Right atrium auricular region (tissue), 2 donors: ENCODE results near the gene NUDC. TPM values are rescaled to one million over a fixed set of nuclear protein-coding genes. Genes with fewer than 3 reads are reported as not detected.

Experiments used
- DNase-seq: peaks from one replicate; pipeline ENCODE4 v3.0.0-alpha.2; 2019; ENCODE audit warnings: low spot score
- H3K27ac ChIP-seq, 2 donors: fragments of 200-600 bp; sonication (generic); 1 replicate in 1 of 2; 2 replicates in 1 of 2; pipeline ENCODE4 v1.5.1; 2016 to 2019
- H3K27me3 ChIP-seq, 2 donors: fragments of 200-600 bp; sonication (generic); one replicate each; pipeline versions ENCODE4 v1.5.1 to v1.6.0; 2017 to 2019
- H3K36me3 ChIP-seq: fragments of 200-600 bp; sonication (generic); one replicate; pipeline ENCODE4 v1.5.1; 2016
- H3K4me1 ChIP-seq, 2 donors: fragments of 200-600 bp; sonication (generic); one replicate each; pipeline versions ENCODE4 v1.5.1 to v1.6.0; 2017 to 2019
- H3K4me3 ChIP-seq, 2 donors: fragments of 200-600 bp; sonication (generic); 1 replicate in 1 of 2; 2 replicates in 1 of 2; pipeline ENCODE4 v1.5.1; 2017 to 2019; ENCODE audit warnings: mild to moderate bottlenecking in 1 of 2, moderate library complexity in 1 of 2
- H3K9me3 ChIP-seq, 2 donors: fragments of 200-600 bp; sonication (generic); one replicate each; pipeline ENCODE4 v1.5.1; 2019
- total RNA-seq, 2 donors: library from RNA; depleted of rRNA; stranded (reverse); fragments of >200 nt; gene quantifications; one replicate each; pipeline ENCODE4 v1.1.0, GENCODE V29; 2016
- TF ChIP-seq, protein P1 (sequence below), 2 donors: fragments of 200-600 bp; sonication (generic); IDR thresholded peaks; one replicate each; pipeline ENCODE4 v1.5.1; 2019; ENCODE audit warnings: antibody characterized with exemption in 2 of 2

Gene NUDC
- total RNA-seq, 2 donors from 2014 or later: 66.7 to 82.3 TPM

DNA sequence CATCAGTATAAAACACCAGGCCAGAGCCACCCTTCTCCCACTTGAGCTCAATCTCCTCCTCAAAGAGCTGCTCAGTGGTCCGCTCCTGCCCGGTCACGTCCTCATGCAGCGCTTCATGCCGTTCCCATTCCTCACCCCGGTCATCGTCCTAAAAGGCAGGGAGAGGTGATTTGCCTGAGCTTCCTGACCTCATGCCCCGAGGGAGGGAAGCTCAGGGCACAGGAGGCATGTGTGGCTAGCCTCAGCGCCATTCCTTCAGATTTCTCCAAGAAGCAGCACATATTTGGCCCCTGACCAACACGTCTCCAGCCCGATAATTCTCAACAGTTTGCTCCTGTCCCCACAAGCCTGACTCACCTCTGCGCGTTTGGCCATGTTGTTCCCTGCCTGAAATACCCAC lies 27.3 kb upstream of the NUDC start:
- H3K4me3 ChIP-seq: no peak overlapping the region
- TF ChIP-seq, protein P1, sequence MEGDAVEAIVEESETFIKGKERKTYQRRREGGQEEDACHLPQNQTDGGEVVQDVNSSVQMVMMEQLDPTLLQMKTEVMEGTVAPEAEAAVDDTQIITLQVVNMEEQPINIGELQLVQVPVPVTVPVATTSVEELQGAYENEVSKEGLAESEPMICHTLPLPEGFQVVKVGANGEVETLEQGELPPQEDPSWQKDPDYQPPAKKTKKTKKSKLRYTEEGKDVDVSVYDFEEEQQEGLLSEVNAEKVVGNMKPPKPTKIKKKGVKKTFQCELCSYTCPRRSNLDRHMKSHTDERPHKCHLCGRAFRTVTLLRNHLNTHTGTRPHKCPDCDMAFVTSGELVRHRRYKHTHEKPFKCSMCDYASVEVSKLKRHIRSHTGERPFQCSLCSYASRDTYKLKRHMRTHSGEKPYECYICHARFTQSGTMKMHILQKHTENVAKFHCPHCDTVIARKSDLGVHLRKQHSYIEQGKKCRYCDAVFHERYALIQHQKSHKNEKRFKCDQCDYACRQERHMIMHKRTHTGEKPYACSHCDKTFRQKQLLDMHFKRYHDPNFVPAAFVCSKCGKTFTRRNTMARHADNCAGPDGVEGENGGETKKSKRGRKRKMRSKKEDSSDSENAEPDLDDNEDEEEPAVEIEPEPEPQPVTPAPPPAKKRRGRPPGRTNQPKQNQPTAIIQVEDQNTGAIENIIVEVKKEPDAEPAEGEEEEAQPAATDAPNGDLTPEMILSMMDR (IDR thresholded peaks at IDR 0.05): no peak
- peaks cover 58% of the 10 kb centered on the region for H3K36me3 ChIP-seq
- no peak for DNase-seq
- peaks cover 0 to 19% of the 10 kb centered on the region in 2 donors for H3K4me1 ChIP-seq
- H3K27ac ChIP-seq: no peak overlapping the region
- H3K9me3 ChIP-seq: no peaks in the 10 kb centered on the region
- H3K27me3 ChIP-seq: no peaks in the 10 kb centered on the region

DNA sequence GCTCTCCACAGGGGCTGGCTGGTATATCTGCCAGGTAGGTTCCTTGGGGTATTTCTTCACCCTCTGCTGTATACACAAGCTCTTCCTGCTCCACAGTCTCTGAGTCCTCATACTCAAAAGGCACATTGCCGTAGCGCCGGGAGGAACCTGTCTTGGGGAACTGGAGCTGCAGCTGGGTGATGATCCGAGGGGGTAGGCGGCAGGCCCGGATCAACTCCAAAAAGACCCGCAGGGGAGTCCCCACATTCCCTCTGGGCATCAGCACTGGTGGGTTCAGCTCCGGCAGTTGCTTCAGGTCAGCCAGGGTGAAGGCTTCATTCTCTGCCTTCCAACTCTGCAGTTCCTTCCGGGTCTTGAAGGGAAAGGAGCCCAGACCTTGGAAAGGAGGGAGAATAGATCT lies 24.2 kb upstream of the NUDC start:
- H3K9me3 ChIP-seq: no peaks in the 10 kb centered on the region
- peaks cover 0 to 18% of the 10 kb centered on the region in 2 donors for H3K4me1 ChIP-seq
- DNase-seq: no peak
- H3K27ac ChIP-seq: no peak overlapping the region
- TF ChIP-seq, protein P1 (IDR thresholded peaks at IDR 0.05): no peak
- no peaks in the 10 kb centered on the region for H3K27me3 ChIP-seq
- H3K36me3 ChIP-seq: peaks cover 51% of the 10 kb centered on the region
- H3K4me3 ChIP-seq: no peak overlapping the region

DNA sequence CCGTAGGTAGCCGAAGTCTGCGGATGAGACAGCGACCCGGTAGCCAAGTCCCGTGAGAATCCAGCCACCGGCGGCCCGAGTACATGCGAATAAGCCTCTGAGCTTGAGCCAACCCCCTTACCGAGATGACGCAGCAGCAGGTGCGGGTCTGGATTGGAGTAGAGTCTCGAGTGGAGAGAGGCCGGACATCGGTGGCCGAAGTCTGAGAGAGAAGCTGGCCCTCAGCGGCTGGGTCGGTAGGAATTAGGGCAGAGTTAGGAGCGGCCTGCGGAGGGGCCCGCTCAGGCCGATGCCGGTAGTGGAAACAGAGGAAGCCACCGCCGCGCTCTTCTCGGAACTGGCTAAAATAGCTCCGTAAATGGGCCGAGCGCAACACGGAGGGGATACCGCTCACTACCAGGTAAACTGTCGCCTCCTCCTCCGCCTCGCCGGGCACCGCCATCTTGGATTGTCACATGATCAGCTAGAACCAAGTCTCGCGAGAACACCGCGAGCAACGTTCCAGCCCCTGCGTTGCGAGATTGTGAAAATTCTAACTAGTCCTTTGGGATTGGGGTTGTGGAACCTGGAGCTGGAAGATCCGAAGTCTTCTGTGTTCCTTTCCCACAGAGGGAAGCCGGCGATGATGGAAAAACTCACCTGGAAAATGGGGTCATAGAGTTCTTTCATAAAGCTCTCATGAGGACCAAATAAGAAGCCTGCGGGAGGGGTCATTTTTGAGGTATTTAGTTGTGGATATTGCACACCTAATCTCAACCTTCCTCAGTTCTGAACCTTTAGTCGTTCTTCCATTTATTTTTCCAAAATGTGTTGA lies 21.3 kb upstream of the NUDC start, which contains the start of gene GPATCH3:
TSS of gene GPATCH3 (minus strand) at position 467 of the 814 bp plus-strand sequence. CDS start at position 442, 25 bp downstream.
- Histone ChIP-seq H3K4me3 (peak within 1 kb of the TSS; percentile 86 to 87), H3K27me3 (no peaks in the 10 kb centered on the region), H3K4me1 (peaks cover 0 to 18% of the 10 kb centered on the region in 2 donors), H3K27ac (peak within 1 kb of the TSS; percentile 78 to 84), H3K36me3 (peaks cover 23% of the 10 kb centered on the region), H3K9me3 (no peaks in the 10 kb centered on the region)
- DNase-seq: peak; percentile 96
- TF ChIP-seq, protein P1 (IDR thresholded peaks at IDR 0.05): no peak

DNA sequence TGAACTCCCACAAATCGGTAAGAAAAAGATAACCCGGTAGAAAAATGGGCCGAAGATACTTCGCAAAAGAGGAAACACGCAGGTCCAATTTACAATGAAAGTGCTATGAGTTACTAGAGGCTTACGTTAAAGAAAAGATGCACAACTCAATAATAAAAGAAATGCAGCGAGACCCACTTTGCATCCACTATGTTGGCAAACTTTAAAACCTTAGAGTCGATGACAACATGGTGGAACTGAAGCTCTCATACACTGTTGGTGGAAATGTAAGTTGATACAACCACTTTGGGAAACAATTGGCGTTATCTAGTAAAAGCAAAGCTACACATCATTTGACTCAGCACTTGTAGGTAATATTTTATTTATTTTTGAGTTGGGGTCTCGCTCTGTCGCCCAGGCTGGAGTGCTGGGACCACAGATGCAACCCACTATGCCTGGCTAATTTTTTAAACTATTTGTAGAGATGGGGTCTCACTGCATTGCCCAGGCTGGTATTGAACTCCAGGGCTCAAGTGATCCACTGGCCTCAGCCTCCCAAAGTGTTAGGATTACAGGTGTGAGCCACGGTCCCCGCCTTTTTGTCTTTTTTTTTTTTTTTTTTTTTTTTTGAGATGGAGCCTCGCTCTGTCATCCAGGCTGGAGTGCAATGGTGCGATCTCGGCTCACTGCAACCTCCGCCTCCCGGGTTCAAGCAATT lies 20.6 kb upstream of the NUDC start:
- Histone ChIP-seq H3K27me3 (no peaks in the 10 kb centered on the region), H3K9me3 (no peaks in the 10 kb centered on the region), H3K36me3 (peaks cover 17% of the 10 kb centered on the region), H3K27ac (peak overlapping the region; percentile 78 to 84), H3K4me3 (peak overlapping the region; percentile 86 to 87), H3K4me1 (peaks cover 0 to 18% of the 10 kb centered on the region in 2 donors)
- TF ChIP-seq, protein P1 (IDR thresholded peaks at IDR 0.05): no peak
- no peak for DNase-seq

DNA sequence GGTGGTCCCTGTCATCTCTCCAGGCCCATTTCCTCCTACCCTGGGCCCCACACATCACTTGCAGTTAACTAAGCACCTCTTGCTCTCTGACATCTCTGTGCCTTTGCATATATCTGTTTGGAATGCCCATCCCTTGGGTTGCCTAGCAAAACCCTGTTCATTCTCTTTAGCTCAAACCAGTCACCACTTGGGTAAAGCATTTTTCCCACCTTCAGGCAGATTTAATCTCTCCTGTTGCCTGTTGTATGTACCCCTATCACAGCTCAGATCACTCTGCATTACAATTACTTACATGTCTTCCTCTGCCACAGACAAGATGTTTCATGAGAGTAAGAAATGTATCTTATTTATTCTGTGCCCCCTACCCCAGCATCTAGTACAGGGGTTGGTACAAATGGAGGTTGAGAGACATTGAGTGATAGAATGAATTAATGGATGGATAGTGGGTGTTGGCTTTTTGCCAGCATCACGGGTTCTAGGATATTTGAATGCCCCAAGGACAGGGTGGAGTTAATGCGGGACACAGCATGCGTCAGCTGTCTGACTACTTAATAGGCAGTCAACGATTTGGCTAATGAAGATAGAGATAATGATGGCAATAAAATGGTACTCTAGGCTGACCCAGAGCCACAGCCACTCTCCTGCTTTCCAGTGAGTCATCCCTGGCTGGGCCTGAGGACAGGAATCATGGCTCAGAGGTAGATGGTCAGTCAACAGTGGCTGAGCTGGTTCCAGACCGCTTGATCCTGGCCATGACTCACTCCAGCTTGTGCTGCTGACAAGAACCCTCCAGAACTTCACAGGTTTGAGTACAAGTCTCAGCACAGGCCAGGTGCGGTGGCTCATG lies 14.2 kb upstream of the NUDC start:
- Histone ChIP-seq H3K4me1 (no peaks in the 10 kb centered on the region), H3K36me3 (no peaks in the 10 kb centered on the region), H3K9me3 (no peaks in the 10 kb centered on the region), H3K27ac (no peak overlapping the region), H3K27me3 (no peaks in the 10 kb centered on the region), H3K4me3 (no peak overlapping the region)
- DNase-seq: no peak
- TF ChIP-seq, protein P1 (IDR thresholded peaks at IDR 0.05): no peak
